Measurements from ENCODE around the gene ITIH2. TPM values are rescaled to one million over a fixed set of nuclear protein-coding genes. Genes with fewer than 3 reads are reported as not detected.

ITIH2 gene
- polyA plus RNA-seq, 3 donors: not detected

DNA sequence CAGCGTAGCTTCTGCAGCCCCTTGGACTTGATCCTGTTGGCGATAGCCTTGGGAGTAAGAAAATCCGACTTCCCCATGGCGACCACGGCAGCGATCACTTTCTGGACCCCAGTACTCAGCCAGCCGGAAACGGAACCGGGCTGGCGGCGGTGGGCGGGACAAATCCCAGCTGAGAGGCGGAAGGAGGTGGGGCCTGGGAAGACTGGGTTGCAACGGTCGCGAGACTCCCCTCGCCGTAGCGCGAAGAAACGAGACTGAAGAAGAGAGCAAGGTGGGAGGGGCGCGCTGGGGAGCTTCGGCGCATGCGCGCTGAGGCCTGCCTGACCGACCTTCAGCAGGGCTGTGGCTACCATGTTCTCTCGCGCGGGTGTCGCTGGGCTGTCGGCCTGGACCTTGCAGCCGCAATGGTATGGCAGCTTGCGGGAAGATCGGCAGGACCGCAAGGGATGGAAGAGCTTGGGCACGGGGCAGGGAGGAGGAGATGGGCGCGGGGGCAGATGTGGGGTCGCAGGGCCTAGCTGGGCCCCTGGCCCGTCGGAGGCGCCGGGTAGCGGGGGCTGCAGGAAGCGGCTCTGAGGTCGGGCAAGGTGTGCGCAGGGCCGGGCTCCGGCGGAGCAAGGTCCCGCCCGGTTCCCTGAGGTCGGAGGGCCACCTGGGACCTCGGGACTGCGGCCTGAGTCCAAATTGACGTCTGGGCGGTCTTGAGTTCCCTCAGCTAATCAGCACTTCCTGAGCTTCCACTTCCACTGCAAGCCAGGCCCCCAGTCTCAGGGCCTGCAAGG lies 84.9 kb downstream of the ITIH2 start, which contains the start of the genes ATP5F1C and KIN:
ATP5F1C (plus strand) TSS at position 321 of the 782 bp plus-strand sequence; CDS start at position 352, 31 bp downstream.
KIN (minus strand) TSS at position 137 of the 782 bp plus-strand sequence; CDS start at position 77, 60 bp downstream.
- H2AFZ ChIP-seq (ENCODE audit: insufficient read depth, low read depth, low read length, poor library complexity, severe bottlenecking): peak within 1 kb of the TSS; percentile 93
- Mint-ChIP-seq H3K27ac (no peak within 1 kb of the TSS), H3K27me3 (ENCODE audit: low read depth in 3 of 3) (no peaks in the 10 kb centered on the region), H3K4me3 (no peak within 1 kb of the TSS), H3K4me1 (peaks cover 52% of the 10 kb centered on the region), H3K36me3 (peaks cover 18 to 42% of the 10 kb centered on the region in 2 donors), H3K9me3 (no peaks in the 10 kb centered on the region)
- peak within 1 kb of the TSS; percentile 97 for H3K9ac ChIP-seq (ENCODE audit: insufficient read depth, low read length, poor library complexity, severe bottlenecking)
- TF ChIP-seq, protein P1, sequence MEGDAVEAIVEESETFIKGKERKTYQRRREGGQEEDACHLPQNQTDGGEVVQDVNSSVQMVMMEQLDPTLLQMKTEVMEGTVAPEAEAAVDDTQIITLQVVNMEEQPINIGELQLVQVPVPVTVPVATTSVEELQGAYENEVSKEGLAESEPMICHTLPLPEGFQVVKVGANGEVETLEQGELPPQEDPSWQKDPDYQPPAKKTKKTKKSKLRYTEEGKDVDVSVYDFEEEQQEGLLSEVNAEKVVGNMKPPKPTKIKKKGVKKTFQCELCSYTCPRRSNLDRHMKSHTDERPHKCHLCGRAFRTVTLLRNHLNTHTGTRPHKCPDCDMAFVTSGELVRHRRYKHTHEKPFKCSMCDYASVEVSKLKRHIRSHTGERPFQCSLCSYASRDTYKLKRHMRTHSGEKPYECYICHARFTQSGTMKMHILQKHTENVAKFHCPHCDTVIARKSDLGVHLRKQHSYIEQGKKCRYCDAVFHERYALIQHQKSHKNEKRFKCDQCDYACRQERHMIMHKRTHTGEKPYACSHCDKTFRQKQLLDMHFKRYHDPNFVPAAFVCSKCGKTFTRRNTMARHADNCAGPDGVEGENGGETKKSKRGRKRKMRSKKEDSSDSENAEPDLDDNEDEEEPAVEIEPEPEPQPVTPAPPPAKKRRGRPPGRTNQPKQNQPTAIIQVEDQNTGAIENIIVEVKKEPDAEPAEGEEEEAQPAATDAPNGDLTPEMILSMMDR (IDR thresholded peaks at IDR 0.05): no peak
- H3K4me2 ChIP-seq (replicated peaks; ENCODE audit: extremely low read depth, low read length, poor library complexity, severe bottlenecking): peak within 1 kb of the TSS; percentile 75
- peaks cover 27 to 34% of the 10 kb centered on the region in 2 donors for H3K4me1 ChIP-seq (ENCODE audit: control insufficient read depth in 1 of 2, insufficient read depth in 2 of 2, low read length in 2 of 2)
- no peaks in the 10 kb centered on the region for H3K9me3 ChIP-seq (replicated peaks in 1 of 2; ENCODE audit: control insufficient read depth in 1 of 2, insufficient read depth in 1 of 2, low read length in 2 of 2)
- peaks cover 100% of the 10 kb centered on the region for H3K79me2 ChIP-seq (ENCODE audit: insufficient read depth, low read length)
- H3K27me3 ChIP-seq (ENCODE audit: control insufficient read depth in 2 of 2, insufficient read depth in 2 of 2, low read length in 2 of 2): no peaks in the 10 kb centered on the region
- H4K20me1 ChIP-seq (ENCODE audit: insufficient read depth, low read length): peaks cover 80% of the 10 kb centered on the region
- DNase-seq: peak; percentile 96 to 98 (median 97)
- WGBS (ENCODE audit: insufficient coverage): under 1% methylated on average over 58 of the region's 59 CpGs
- H3K36me3 ChIP-seq (replicated peaks in 1 of 2; ENCODE audit: control insufficient read depth in 1 of 2, insufficient read depth in 2 of 2, low read length in 2 of 2): peaks cover 3 to 14% of the 10 kb centered on the region in 2 donors
- peak within 1 kb of the TSS; percentile 80 to 91 for H3K27ac ChIP-seq (ENCODE audit: low read depth in 1 of 2, low read length in 2 of 2)
- intact Hi-C loops (cut with micrococcal nuclease): loop anchor here (2.0 kb wide), 1 partner anchor 31 kb away; the partner anchor contains the start of gene TAF3 (in 2 of the 2)
- H3K4me3 ChIP-seq (replicated peaks in 1 of 3; ENCODE audit: low read depth in 2 of 3, low read length in 3 of 3): peak within 1 kb of the TSS; percentile 87 to 94 (median 88)

- H3K27me3 ChIP-seq (ENCODE audit: control insufficient read depth in 2 of 2, insufficient read depth in 2 of 2, low read length in 2 of 2): no peaks in the 10 kb centered on the region
- H3K4me1 ChIP-seq (ENCODE audit: control insufficient read depth in 1 of 2, insufficient read depth in 2 of 2, low read length in 2 of 2): peaks cover 27 to 34% of the 10 kb centered on the region in 2 donors
- intact Hi-C loops (cut with micrococcal nuclease): loop anchor here in 1 of 2 donors (2.0 kb wide), 1 partner anchor 30 kb away; the partner anchor contains the start of gene TAF3
- Mint-ChIP-seq H3K36me3 (peaks cover 18 to 43% of the 10 kb centered on the region in 2 donors), H3K27ac (no peak overlapping the region), H3K4me1 (peaks cover 48% of the 10 kb centered on the region), H3K4me3 (no peak overlapping the region), H3K27me3 (ENCODE audit: low read depth in 3 of 3) (no peaks in the 10 kb centered on the region), H3K9me3 (no peaks in the 10 kb centered on the region)
- H3K27ac ChIP-seq (ENCODE audit: low read depth in 1 of 2, low read length in 2 of 2): peak overlapping the region; percentile 80 to 91
- H4K20me1 ChIP-seq (ENCODE audit: insufficient read depth, low read length): peaks cover 80% of the 10 kb centered on the region
- TF ChIP-seq, protein P1 (IDR thresholded peaks at IDR 0.05): no peak
- WGBS (ENCODE audit: insufficient coverage): under 1% methylated on average over 18 of the region's 25 CpGs
- DNase-seq: peak in 1 of 3 donors; percentile 23
- no peaks in the 10 kb centered on the region for H3K9me3 ChIP-seq (replicated peaks in 1 of 2; ENCODE audit: control insufficient read depth in 1 of 2, insufficient read depth in 1 of 2, low read length in 2 of 2)
- H3K9ac ChIP-seq (ENCODE audit: insufficient read depth, low read length, poor library complexity, severe bottlenecking): peak overlapping the region; percentile 97
- H3K4me2 ChIP-seq (replicated peaks; ENCODE audit: extremely low read depth, low read length, poor library complexity, severe bottlenecking): peak overlapping the region; percentile 75
- peaks cover 3 to 14% of the 10 kb centered on the region in 2 donors for H3K36me3 ChIP-seq (replicated peaks in 1 of 2; ENCODE audit: control insufficient read depth in 1 of 2, insufficient read depth in 2 of 2, low read length in 2 of 2)
- peak overlapping the region; percentile 93 for H2AFZ ChIP-seq (ENCODE audit: insufficient read depth, low read depth, low read length, poor library complexity, severe bottlenecking)
- peak overlapping the region; percentile 87 to 94 (median 88) for H3K4me3 ChIP-seq (replicated peaks in 1 of 3; ENCODE audit: low read depth in 2 of 3, low read length in 3 of 3)
- peaks cover 100% of the 10 kb centered on the region for H3K79me2 ChIP-seq (ENCODE audit: insufficient read depth, low read length)
These were observed 85.6 kb downstream of the ITIH2 start for GRCh38 chr10:7788639-7789286.

Measured in CD14-positive monocyte (primary cell).